Activated gamma-delta T cell treated with Interleukin-2 at 50 U/mL for 16 hours (primary cell): ENCODE results near the gene CPEB4.

ENCODE experiments used
- DNase-seq: peaks from one replicate; pipeline ENCODE4 v3.0.0-alpha.2; 2020

CPEB4 gene

DNA sequence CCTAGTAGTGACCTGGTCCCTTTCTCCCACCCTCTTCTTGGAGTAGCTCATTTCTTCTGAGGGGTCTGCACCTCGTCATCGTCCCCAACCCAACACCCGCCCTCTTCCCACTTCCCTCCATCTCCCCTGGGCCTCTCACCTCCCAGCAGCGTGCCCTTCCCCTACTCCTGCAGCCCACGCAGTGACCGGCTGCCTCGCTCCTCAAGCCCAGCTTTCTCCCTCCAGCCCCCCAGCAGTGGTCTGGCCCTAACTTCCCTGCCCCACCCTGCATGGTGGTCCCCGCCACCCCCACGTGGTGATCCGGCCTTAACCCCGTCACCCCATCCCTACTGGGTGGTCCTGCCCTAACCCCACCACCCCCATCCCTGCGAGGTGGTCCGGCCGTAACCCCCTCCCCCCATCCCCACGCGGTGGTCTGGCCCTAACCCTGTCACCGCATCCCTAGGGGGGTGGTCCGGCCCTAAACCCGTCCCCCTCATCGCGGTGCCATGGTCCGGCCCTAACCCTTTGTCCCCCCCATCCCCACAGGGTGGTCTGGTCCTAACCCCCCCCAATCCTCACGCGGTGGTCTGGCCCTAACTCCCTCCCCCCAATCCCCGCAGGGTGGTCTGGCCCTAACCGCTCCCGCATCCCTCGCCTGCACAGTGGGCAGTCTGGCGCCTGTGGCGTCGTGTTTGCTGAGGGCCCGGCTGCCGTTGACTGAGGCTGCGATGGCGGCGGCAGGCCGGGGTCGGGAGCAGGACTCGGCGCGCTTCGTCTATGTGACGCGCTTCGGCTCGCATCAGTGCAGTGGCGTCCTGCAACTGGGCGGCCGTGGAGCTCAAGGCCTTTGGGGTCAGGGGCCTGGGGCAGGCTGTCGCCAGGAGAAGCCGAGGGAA is 100.6 kb downstream of the CPEB4 start, which contains the start of gene C5orf47:
C5orf47 (plus strand) TSS at position 617 of the 878 bp plus-strand sequence; CDS start at position 711, 94 bp downstream.
- DNase-seq, result no peak

- no peak for DNase-seq
Observed at GRCh38 chr5:173989432-173990082, 101.4 kb downstream of the CPEB4 start.

DNA sequence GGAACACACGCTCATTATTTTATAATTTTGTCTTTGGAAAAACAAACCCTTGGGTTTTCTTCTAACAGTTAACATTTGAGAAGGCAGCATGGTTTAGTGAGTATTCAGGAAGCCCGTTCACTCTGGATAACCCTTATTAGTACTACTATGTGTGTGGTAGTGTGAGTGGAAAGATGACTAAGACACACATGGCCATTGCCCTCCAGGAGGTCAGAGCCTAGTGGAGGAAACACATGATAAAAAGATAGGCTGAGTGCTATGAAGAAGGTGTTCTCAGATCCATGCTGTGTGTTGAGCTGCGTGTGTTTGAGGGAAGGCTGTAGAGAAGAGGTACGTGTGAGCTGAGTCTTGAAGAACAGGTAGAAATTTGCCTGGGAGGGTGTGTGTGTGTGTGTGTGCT is 109.2 kb downstream of the CPEB4 start:
- no peak for DNase-seq

- DNase-seq, result no peak
Observed at GRCh38 chr5:173998531-173998930, 110.4 kb downstream of the CPEB4 start.

DNA sequence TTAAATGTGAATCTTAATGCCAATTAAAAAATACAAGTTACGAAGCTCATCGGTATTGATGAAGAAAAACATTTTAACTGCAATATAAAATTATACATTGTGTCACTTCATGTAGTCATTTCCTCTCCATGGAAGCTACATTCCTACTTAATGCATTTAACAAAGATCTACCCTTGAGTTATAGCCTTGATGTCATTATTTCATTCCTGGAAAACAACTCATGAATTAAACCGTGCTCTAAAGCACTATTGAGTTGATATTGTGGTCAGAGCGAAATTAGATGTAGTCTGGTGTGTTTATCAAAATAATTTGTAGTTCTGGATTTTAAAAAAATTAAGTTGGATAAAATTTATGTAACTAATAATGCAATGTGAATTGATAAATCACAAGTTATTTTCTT is 111.9 kb downstream of the CPEB4 start:
- DNase-seq, result no peak

DNA sequence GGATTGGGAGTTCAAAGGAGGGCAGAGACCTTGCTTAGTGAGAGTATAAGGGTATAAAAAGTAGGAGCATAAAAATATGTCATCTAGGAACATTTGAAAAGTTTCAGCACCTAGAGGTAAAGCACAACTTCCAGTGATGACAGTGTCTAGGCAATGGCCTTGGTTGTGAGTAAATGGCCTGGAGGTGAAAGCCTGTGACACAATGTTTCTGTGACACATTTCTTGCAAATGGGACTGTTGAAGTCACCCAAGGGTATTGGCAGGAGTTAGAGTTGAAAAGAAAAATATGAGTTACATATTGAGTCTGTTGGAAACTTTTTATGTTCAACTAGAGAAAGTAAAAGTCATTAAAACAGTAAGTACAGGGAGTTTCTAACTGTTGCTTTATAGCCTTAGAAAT is 115.6 kb downstream of the CPEB4 start:
- no peak for DNase-seq

- DNase-seq, result no peak
Observed at GRCh38 chr5:174008922-174009321, 120.8 kb downstream of the CPEB4 start.

- no peak for DNase-seq
Observed at GRCh38 chr5:174010365-174010764, 122.2 kb downstream of the CPEB4 start.

- no peak for DNase-seq
Observed at GRCh38 chr5:174011441-174011840, 123.3 kb downstream of the CPEB4 start.
